NCI-H226 (cell line): ENCODE measurements around the gene SLC30A9.

ENCODE experiments used
- DNase-seq: peaks from one replicate; pipeline ENCODE4 v3.0.0-alpha.2; 2015

SLC30A9 gene

DNA sequence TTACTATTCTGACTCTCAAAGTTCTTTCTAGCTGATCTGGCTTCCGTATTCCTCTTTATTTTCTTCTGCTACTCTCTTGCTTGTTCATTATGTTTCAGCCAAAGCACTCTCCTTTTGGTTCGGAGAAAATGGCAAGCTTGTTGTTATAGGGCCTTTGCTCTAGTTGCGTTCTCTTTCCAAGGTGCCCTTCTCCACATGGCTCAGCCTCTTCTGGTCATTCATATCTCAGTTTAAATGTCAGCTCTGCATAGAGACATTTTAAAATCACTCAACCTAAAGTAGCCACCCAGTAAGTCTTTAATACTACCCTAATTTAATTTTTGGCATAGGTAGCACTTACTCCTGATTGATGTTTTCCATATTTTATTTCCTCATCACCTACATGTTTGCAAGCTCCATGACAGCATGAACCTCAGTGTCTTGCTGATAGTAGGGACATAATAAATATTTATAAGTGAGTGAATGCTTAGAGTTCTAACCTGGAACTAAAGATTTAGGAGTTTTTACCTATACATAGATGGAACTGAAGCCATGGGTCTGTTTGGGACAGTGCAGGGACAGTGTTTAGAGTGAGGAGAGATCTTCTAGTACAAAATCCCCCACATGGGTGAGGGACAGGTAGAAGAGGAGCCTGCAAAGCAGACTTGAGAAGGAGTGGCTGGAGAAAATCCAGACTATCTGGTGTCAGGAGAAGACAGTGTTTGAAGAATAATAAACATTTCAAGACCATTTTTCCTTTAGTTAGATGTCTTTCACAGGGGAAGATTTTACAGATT, 17.9 kb downstream of the SLC30A9 start:
- no peak for DNase-seq

DNA sequence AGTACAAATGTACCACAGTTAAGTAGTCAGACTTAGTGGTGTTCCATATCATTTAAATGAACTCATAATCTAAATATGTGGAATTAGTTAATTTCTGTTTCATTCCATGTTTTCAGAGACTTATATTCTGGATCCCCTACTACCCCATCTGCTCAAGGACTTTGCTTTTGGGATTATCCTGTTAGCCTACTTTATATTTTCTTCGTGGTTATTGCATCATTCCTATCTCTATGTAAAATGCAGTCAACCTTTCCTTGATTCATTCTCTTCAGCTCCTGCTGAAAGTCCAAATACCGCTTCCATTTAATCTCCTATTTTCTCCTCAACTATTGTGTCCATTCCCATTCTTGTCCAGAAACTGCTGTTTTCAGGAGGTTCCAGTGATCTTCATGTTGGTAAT, 25.1 kb downstream of the SLC30A9 start:
- no peak for DNase-seq

DNA sequence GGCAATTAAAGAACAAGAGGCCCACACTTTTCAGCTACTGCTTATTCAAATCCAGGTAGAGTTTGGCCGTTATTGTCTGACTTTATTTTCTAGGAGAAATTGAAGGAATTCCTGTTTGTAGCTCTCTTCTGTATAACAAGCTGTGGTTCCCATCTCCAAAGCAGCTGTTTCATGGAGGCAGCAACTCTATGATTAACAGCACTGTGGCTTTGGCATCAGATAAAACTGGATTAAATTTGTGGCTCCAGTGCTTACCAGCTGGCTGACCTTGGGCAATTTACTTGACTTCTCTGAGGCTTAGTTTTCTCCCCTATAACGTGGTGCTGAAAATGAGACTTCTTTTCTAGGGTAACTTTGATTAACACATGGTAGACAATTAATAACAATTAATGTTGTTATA, 28.1 kb downstream of the SLC30A9 start:
- no peak for DNase-seq

DNA sequence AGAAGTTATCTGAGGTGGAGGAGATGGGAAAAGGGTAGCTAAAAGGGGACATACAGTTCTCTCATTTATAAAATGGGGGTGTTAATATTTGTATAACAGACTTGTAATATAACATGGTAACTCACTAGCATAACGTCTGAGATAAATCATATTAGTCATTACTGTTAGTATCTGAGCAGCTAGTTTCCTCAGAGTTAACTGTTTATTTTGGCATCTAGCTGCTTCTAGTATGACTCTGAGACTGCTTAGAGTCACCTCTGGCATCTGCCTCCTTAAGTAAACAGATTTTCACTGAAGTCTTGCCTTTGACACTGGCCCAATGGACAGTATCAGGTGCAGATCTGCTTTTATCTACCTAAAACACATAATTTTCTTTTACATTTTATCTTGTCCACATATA, 58.1 kb downstream of the SLC30A9 start:
- DNase-seq = peak; percentile 54

DNA sequence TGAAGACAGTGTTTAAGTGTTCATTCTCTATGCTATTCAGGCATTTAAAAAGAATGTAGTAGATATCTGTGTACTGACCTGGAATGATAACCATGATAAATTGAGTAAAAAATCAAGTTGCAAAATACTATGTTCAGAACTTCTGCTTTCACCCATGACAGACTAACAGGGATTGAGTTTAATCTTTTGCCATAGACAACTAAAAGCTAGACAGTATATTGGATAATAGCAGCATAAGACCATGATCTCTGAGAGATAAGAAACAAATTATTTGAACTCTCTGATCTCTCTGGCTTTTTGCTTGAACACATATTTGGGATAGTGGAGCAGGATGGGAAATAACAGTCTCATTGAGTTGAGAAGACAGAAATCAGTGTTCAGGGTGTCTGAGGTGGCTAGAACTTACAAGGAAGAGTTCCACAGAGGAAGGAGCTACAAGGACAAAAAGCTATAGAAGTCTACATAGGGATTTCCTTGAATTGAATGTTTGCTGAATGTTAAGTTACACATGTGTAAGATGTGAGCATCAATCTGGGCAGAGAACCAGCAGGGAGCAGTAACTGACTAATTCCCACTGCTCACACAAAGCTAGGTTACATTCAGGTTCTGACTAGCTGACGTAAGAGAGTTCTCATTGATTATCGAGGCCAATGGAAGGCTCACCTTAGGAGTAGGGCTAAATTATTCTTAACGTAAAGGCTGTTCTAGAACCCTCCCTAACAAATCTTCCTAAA, 60.4 kb downstream of the SLC30A9 start:
- no peak for DNase-seq

DNA sequence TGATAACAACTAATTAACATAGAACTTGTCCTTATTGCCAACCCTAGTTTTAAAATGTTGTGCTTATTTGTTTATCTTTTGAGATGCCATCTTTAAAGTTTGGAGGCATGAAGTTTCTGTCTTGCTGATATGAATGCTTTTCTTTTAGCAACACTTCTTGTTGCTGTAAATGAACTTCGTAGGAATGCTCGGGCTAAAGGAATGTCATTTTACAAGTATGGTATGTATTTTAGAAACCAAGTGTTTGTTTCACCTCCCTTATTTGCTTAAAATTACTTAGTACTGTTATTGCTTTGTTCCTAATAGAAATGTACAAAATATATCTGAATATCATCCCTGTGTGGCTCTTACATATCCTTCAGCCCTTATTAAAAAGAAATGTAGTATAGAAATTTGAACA, 76.1 kb downstream of the SLC30A9 start:
- DNase-seq = no peak

DNA sequence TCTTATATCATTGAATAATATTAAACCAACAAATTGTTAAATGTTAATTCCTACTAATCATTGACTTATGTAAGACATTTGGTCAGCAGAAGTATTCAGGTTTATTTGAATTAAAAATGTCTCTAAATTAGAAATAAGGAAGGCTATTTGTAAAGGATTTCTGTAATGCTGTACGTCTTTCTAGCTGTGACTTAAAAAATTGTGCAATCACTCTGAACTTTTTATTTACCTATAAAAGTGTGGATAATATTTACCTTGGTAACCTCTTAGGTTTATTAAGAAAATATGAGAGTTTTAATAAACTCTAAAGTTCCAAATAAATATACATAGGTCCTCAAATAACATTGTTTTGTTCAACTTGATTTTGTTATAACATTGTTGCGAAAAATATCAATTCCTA, 76.9 kb downstream of the SLC30A9 start:
- no peak for DNase-seq

DNA sequence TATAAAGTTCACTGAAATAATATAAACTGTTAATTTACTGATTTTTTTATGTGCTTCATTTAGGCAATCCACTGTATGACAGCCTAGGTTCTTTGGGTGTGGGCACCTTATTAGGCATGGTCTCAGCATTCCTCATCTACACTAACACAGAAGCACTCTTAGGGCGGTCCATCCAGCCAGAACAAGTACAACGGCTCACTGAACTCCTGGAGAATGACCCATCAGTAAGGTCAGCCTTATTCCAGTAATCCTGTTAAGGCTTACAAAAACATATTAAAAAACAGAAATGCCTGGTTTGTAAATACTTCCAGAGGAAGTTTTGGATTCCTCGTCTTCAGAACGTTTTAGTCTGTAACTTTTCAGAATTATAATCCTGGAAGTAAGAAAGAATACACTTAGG, 80.1 kb downstream of the SLC30A9 start:
- DNase-seq = no peak

DNA sequence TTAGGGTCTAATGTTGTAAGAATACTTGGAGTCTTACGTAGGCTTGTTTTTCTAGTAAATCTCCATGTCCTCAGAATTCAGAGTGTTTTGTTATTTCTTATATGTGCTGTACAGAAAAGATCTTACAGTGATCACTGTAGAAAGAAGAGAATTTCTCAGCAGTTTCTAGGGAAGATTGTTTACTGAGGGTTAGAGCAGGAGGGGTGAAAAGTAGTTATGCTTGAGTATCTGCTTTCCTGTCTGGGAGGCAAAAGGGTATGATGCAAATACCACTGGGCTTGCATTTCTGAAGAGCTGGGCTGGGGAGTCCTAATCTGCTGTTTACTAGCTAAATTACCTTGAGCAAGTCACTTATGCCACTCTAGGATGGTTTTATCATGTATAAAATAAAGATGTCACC, 84.0 kb downstream of the SLC30A9 start:
- DNase-seq = no peak

DNA sequence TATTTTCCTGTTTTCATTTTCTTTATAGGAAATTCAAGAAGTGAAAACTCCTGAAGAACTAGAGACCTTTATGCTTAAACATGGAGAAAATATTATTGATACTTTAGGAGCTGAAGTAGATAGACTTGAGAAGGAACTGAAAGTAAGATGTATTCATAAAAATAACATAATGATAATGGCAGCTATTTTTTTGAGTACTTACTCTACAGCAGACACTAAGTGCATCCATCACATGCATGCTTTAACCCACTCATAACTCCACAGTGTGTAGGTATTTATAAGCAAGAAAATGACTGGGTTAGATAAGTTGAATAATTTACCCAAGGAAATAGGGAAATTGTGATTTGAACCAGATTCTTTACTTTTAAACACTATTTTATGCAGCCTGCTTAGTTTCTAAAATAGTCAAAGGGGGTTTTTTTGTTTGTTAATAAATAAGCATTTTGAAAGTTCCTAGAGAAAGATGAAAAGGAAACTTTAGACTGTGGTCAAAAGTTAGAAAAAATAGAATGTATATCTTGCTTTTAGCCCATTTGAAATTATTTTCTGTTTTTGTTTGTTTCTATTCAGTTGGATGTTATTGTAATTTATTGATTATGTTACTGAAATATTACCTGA, 88.0 kb downstream of the SLC30A9 start:
- DNase-seq = no peak

DNA sequence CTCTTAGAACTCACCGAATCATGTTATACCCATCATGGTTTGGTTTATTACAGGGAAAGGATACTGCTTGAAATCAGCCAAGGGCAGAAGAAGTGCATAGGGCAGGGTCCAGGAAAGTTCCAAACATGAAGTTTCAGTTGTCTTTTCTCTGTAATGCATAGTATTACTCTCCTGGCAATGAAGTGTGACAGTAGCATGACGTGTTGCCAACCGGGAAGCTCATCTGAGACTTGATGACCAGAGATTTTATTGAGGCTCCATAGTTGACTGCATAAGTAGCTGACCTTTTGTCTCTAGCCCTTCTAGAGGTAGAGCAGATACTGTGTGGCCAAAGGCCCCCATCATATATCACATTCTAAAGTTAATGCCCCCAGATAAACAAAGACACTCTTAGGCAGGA, 90.0 kb downstream of the SLC30A9 start:
- no peak for DNase-seq

DNA sequence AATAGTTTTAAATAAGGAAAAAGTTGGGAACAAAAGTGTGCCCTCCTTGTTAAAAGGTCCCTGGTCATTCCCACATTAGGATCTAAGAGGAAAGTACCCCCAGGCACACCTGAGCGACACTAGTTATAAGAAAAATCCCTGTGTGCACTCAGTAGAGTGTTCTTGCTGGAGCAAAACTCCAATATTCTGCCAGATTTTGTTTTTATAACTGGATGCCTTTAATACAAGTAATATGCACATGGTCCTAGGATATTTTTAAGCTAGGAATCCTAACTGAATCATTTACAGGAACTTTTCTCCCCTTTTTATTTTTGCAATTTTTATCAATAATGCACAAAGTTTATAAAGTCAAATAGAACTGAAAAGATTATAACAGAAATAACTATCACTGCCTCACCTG, 93.5 kb downstream of the SLC30A9 start:
- no peak for DNase-seq

DNA sequence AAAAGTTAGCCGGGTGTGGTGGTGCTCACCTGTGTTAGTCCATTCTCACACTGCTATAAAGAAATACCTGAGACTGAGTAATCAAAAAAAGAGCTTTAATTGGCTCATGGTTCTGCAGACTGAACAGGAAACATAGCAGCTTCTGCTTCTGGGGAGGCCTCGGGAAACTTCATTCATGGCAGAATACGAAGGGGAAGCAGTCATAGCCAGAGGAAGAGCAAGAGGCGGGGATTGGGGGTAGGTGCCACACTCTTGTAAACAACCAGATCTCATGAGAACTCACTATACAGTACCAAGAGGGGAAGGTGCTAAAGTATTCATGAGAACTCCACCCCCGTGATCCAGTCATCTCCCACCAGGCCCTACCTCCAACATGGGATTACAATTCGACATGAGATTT, 98.1 kb downstream of the SLC30A9 start:
- DNase-seq = no peak

DNA sequence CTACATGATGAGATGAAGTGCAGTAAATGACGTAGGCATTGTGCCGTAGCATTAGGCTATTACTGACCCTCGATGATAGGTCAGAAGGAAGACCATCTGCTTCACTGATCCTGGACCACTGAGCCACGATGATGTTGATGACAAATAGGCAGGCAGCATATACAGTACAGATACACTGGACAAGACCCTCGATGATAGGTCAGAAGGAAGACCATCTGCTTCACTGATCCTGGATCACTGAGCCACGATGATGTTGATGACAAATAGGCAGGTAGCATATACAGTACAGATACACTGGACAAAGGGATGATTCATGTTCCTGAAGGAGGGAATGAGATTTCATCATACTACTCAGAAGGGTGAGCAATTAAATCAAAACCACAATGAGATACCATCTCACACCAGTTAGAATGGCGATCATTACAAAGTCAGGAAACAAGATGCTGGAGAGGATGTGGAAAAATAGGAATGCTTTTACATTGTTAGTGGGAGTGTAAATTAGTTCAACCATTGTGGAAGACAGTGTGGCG, 111.2 kb downstream of the SLC30A9 start:
- peak; percentile 75 for DNase-seq

DNA sequence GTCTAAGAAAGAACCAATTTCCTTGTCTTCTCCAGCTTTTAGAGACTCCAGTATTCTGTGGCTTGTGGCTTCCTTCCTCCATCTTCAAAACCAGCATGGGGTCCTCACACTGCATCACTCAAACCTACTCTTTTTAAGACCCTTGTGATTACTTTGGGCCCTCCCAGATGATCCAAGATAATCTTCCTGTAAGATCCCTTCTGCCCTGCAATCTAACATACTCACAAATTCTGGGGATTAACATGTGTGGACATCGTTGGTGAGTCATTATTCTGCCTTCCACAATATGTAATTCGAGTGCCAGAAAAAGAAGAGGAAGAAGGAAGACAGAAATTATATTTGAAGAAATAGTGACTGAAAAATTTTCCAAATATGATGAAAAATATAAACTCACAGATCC, 114.2 kb downstream of the SLC30A9 start:
- DNase-seq = peak; percentile 35

DNA sequence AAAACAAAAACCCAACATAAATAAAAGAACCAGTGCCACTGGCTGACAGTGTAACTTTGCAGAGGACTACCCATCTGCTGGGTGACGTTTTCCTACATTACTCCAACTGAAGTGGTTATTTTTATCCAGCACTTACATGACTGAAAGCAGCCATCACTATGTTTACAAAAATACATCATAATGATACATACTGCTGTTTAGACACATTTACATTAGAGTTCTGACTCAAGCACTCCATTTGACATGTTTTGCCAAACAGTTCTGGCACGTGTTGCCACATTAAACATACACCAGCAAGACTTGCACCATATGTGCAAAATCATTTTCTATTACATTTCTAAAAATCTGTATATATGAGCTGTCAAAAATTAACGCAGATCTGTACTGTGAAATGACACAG, 122.5 kb downstream of the SLC30A9 start:
- DNase-seq = no peak

DNA sequence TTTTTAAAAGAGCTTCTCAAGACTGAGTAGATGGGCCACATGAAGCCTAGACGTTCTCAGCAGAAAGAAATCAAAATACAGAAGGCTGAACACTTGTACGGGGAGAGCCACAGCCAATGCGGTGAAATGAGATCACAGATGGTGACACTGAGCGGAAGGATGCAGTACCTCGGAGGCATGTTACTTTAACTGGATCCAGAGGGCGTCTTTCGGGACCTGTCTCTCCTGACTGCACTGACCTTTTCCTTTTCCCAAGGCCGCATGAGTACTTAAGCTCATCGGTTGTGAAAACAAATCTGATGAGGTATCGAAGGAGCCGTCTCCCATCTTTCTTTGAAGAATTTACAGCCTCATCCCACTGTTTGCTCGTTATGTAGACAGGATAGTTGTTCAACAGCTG, 129.6 kb downstream of the SLC30A9 start:
- no peak for DNase-seq

DNA sequence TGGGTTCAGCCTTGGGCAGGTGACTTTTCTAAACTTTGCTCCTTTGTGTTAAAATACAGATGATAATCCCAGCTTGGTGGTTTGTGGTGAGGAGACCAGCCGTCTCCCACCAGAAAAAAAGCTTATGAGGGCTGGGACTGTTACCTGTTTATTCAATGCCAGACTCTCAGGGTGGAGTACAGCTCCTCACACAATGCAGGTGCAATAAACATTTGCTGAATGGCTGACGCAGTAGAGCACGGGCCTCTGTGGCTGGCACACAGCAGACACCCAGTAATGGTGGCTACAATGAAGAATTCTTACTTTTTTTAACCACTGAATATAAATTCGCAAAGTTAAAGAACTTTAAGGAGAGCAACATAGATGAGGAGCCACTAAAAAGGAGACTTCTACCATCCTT, 131.9 kb downstream of the SLC30A9 start:
- DNase-seq = no peak

DNA sequence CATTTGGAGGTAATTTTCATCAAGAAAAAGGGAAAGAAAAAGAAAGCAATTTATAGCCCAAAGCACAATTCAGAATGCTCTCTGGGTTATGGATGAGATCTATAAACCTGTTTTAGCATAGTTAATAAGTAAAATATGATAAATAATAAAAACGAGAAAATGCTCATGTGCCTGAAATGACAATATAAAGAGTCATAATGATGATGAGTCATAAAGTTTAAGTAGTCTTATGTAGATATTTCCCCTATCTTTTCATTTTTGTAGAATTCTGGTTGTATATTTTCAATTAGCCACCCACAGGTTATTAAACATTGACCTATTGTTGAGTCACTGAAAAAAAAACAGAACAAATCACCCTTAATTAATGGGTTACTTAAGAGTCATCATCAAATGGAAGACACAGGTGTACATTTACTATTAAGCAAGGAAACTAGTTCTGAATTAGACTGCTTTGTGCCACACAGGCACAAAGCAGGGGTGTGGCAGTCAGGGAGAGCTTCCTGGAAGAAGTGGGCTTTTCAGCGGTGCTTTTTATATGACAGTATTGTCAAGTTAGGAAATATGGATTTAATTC, 132.8 kb downstream of the SLC30A9 start:
- DNase-seq = no peak

DNA sequence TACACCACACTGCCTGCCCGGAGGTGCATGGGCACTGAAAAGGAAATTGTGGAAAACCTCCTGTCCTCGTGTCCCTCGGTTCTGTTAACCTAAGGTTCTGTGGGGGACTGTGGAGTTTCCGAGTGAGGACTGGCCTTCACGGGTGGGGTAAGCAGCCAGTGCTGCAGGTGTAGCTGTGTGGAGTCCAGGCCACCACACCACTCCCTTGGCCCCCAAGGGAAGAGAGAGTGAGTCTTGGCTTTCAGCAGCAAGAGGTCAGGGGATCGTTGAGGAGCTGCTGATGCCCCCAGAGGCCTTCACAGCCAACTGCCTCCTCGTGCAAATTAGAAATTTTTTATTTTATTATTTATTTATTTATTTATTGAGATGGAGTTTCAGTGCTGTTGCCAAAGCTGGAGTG, 141.8 kb downstream of the SLC30A9 start:
- DNase-seq = no peak

DNA sequence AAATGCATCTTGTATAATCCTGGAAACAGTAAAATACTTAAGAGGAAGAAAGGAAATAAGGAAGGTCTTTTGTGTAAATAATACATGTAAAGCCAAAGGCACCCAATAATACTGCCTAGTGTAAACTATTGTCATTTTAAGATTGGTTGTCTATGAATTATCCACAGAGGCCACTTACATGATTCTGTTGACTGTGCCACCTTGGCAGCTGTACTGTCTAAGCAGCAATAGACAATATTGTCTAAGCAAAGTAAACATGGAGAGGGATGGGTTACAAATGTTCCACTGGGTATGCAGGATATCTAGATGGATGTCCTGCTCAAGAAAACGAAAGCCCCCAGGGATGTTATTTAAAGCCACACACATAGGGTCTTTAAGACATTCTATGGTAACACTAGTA, 142.7 kb downstream of the SLC30A9 start:
- no peak for DNase-seq

DNA sequence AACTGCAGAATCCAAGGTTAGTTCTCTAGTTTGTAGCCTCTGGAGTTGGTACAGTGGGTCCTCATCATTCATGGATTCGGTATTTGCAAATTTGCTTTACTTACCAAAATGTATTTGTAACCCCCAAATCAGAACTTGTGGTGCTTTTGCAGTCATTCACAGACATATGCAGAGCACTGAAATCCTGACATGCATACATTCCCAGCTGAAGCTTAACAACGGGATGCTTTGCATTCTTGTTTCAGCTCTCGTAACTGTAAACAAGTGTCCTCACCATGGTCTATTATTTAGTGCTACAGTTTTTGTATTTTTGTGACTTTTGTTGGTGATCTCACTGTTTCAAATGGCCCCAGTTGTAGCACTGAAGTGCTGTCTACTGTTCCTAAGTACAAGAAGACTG, 146.0 kb downstream of the SLC30A9 start:
- DNase-seq = no peak
